SK-N-SH treated with all-trans-retinoic acid at 6 μM for 48 hours (cell line): ENCODE measurements around the gene PWWP2B.

ENCODE experiments used
- ARNTL ChIP-seq: fragments of 450-650 bp; formaldehyde crosslinking; IDR thresholded peaks from 2 replicates; pipeline ENCODE4 v1.5.0; 2020; ENCODE audit warnings: low read depth, mild to moderate bottlenecking, moderate library complexity, borderline replicate concordance
- GLIS3 ChIP-seq: fragments of 250-450 bp; sonication (Bioruptor Pico); IDR thresholded peaks from 2 replicates; pipeline ENCODE4 v1.5.0; 2020; ENCODE audit warnings: mild to moderate bottlenecking, moderate library complexity
- PATZ1 ChIP-seq: fragments of 250-450 bp; sonication (Bioruptor Pico); IDR thresholded peaks from 2 replicates; pipeline ENCODE4 v1.8.0; 2020; ENCODE audit warnings: mild to moderate bottlenecking, moderate library complexity, borderline replicate concordance
- TOX ChIP-seq: fragments of 250-450 bp; sonication (Bioruptor Pico); IDR thresholded peaks from 2 replicates; pipeline ENCODE4 v1.8.0; 2021; ENCODE audit warnings: mild to moderate bottlenecking, moderate library complexity, borderline replicate concordance
- TSHZ2 ChIP-seq: fragments of 250-450 bp; sonication (Bioruptor Pico); IDR thresholded peaks from 2 replicates; pipeline ENCODE4 v1.5.0; 2020; ENCODE audit warnings: mild to moderate bottlenecking, moderate library complexity
- ZFP30 ChIP-seq: fragments of 450-650 bp; formaldehyde crosslinking; IDR thresholded peaks from 2 replicates; pipeline ENCODE4 v1.5.0; 2022; ENCODE audit warnings: mild to moderate bottlenecking, moderate library complexity
- ZNF565 ChIP-seq: fragments of 450-650 bp; formaldehyde crosslinking; conservative IDR thresholded peaks from 2 replicates; pipeline ENCODE4 v1.5.0; 2020; ENCODE audit warnings: low read depth, mild to moderate bottlenecking, moderate library complexity
- ZNF8 ChIP-seq: fragments of 450-650 bp; formaldehyde crosslinking; IDR thresholded peaks from 2 replicates; pipeline ENCODE4 v1.5.0; 2020; ENCODE audit warnings: mild to moderate bottlenecking, moderate library complexity

GRCh38 chr10:132351611-132352010, 45.4 kb upstream of the PWWP2B start:
- TF ChIP-seq ZNF8 (CRISPR knock-in tag) (no peak), TOX (CRISPR knock-in tag) (no peak), ZNF565 (no peak), ZFP30 (CRISPR knock-in tag) (no peak), GLIS3 (CRISPR knock-in tag) (no peak), PATZ1 (CRISPR knock-in tag) (no peak), TSHZ2 (no peak), ARNTL (no peak)
